ENCODE measurements around the gene MYZAP.

MYZAP gene

GRCh38 chr15:57727031-57727430 is 135.3 kb downstream of the MYZAP start:
- TF ChIP-seq SPI1 (IDR thresholded peaks at IDR 0.05; ENCODE audit: low read depth, low read length) = no peak
- no peak for TF ChIP-seq POLR2AphosphoS5 (IDR thresholded peaks at IDR 0.05; ENCODE audit: low read depth, low read length)
- no peak for TF ChIP-seq TAF1 (IDR thresholded peaks at IDR 0.05; ENCODE audit: low read depth, low read length)
- TF ChIP-seq POLR2A (IDR thresholded peaks at IDR 0.05; ENCODE audit: low read depth, low read length) = no peak
- TF ChIP-seq PAX5 (IDR thresholded peaks at IDR 0.05; ENCODE audit: insufficient read depth, low read length, severe bottlenecking) = no peak
- no peak for TF ChIP-seq POU2F2 (IDR thresholded peaks at IDR 0.05; ENCODE audit: low read depth, low read length)
- FAIRE-seq (no peak), DNase-seq (ENCODE audit: insufficient read length, low spot score) (no peak)

GRCh38 chr15:57728436-57728835 is 136.7 kb downstream of the MYZAP start:
- DNase-seq (ENCODE audit: insufficient read length, low spot score) (no peak), FAIRE-seq (no peak)
- TF ChIP-seq POLR2A (IDR thresholded peaks at IDR 0.05; ENCODE audit: low read depth, low read length) = no peak
- TF ChIP-seq POLR2AphosphoS5 (IDR thresholded peaks at IDR 0.05; ENCODE audit: low read depth, low read length) = no peak
- TF ChIP-seq PAX5 (IDR thresholded peaks at IDR 0.05; ENCODE audit: insufficient read depth, low read length, severe bottlenecking) = no peak
- no peak for TF ChIP-seq SPI1 (IDR thresholded peaks at IDR 0.05; ENCODE audit: low read depth, low read length)

GRCh38 chr15:57730876-57731275 is 139.2 kb downstream of the MYZAP start:
- FAIRE-seq = no peak
- DNase-seq (ENCODE audit: insufficient read length, low spot score) = no peak
- TF ChIP-seq TAF1 (IDR thresholded peaks at IDR 0.05; ENCODE audit: low read depth, low read length) (no peak), POLR2A (IDR thresholded peaks at IDR 0.05; ENCODE audit: low read depth, low read length) (no peak), PAX5 (IDR thresholded peaks at IDR 0.05; ENCODE audit: insufficient read depth, low read length, severe bottlenecking) (no peak), POU2F2 (IDR thresholded peaks at IDR 0.05; ENCODE audit: low read depth, low read length) (no peak), SPI1 (IDR thresholded peaks at IDR 0.05; ENCODE audit: low read depth, low read length) (no peak), POLR2AphosphoS5 (IDR thresholded peaks at IDR 0.05; ENCODE audit: low read depth, low read length) (no peak)

DNA sequence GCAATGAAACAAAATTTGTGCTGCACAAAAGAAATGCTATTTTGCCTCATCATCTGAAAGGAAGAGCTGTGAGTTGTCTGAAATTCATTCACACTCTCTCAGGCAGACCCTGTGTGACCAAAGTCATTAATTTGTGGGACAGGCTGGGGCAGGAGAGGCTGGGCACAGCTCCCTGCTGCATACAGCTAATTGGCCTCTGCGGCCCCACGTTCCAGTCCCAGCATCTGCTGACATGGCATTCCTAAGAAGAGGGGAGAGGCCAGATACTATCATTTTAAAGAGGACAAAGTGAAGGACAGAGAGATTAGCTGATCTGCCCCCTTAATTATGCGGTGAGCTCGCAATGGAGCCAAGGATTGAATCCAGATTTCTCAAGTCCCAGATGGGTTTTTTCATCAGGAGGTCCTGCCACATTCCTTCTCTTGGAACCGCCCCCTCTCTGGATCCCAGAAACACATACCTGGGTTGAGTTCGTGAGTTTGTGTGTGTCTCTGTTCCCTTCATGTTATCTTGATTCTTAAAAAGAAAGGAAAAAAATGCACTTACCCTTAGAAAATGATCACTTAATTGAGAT is 139.9 kb downstream of the MYZAP start:
- DNase-seq (ENCODE audit: insufficient read length, low spot score) (no peak), FAIRE-seq (no peak)
- no peak for TF ChIP-seq PAX5 (IDR thresholded peaks at IDR 0.05; ENCODE audit: insufficient read depth, low read length, severe bottlenecking)
- TF ChIP-seq TAF1 (IDR thresholded peaks at IDR 0.05; ENCODE audit: low read depth, low read length) = no peak
- TF ChIP-seq POLR2AphosphoS5 (IDR thresholded peaks at IDR 0.05; ENCODE audit: low read depth, low read length) = no peak
- no peak for TF ChIP-seq POU2F2 (IDR thresholded peaks at IDR 0.05; ENCODE audit: low read depth, low read length)
- no peak for TF ChIP-seq SPI1 (IDR thresholded peaks at IDR 0.05; ENCODE audit: low read depth, low read length)
- TF ChIP-seq POLR2A (IDR thresholded peaks at IDR 0.05; ENCODE audit: low read depth, low read length) = no peak

GRCh38 chr15:57732526-57733331 is 141.0 kb downstream of the MYZAP start:
- TF ChIP-seq SPI1 (IDR thresholded peaks at IDR 0.05; ENCODE audit: low read depth, low read length) (no peak), POU2F2 (IDR thresholded peaks at IDR 0.05; ENCODE audit: low read depth, low read length) (no peak), TAF1 (IDR thresholded peaks at IDR 0.05; ENCODE audit: low read depth, low read length) (no peak), POLR2A (IDR thresholded peaks at IDR 0.05; ENCODE audit: low read depth, low read length) (no peak), PAX5 (IDR thresholded peaks at IDR 0.05; ENCODE audit: insufficient read depth, low read length, severe bottlenecking) (no peak), POLR2AphosphoS5 (IDR thresholded peaks at IDR 0.05; ENCODE audit: low read depth, low read length) (no peak)
- FAIRE-seq (peak; percentile 48), DNase-seq (ENCODE audit: insufficient read length, low spot score) (peak; percentile 20)

- TF ChIP-seq POLR2A (IDR thresholded peaks at IDR 0.05; ENCODE audit: low read depth, low read length) (no peak), TAF1 (IDR thresholded peaks at IDR 0.05; ENCODE audit: low read depth, low read length) (no peak), POLR2AphosphoS5 (IDR thresholded peaks at IDR 0.05; ENCODE audit: low read depth, low read length) (no peak), POU2F2 (IDR thresholded peaks at IDR 0.05; ENCODE audit: low read depth, low read length) (no peak), PAX5 (IDR thresholded peaks at IDR 0.05; ENCODE audit: insufficient read depth, low read length, severe bottlenecking) (no peak), SPI1 (IDR thresholded peaks at IDR 0.05; ENCODE audit: low read depth, low read length) (no peak)
- DNase-seq (ENCODE audit: insufficient read length, low spot score) (no peak), FAIRE-seq (no peak)
These were observed 143.2 kb downstream of the MYZAP start for GRCh38 chr15:57734860-57735259.

Measured in GM12891 (cell line).